GM23338 (cell line): ENCODE measurements around the gene ZER1. TPM values are rescaled to one million over a fixed set of nuclear protein-coding genes. Genes with fewer than 3 reads are reported as not detected.

ENCODE experiments used
- ATAC-seq: fragments of 200-7000 bp; cut with Tn5 transposase; 3 replicates; pipeline ENCODE4 v1.9.1; 2020
- DNase-seq: peaks from one replicate; pipeline ENCODE4 v3.0.0-alpha.2; 2015; ENCODE audit warnings: low spot score
- H2AFZ ChIP-seq: fragments of 200-600 bp; sonication (generic); 2 replicates; pipeline ENCODE4 v1.8.0; 2016; ENCODE audit warnings: antibody characterized with exemption, mild to moderate bottlenecking, moderate library complexity
- H3F3A ChIP-seq: fragments of 200-600 bp; sonication (generic); replicated peaks from 2 replicates; pipeline ENCODE4 v1.8.0; 2017; ENCODE audit warnings: antibody characterized with exemption, mixed run types, low read depth
- H3K27ac ChIP-seq: fragments of 200-600 bp; sonication (generic); 2 replicates; pipeline ENCODE4 v1.6.1; 2016; ENCODE audit warnings: low read depth
- H3K27me3 ChIP-seq: fragments of 200-600 bp; sonication (generic); 2 replicates; pipeline ENCODE4 v1.8.0; 2016; ENCODE audit warnings: mild to moderate bottlenecking, mixed run types, moderate library complexity; ENCODE audit not compliant: insufficient read depth
- H3K36me3 ChIP-seq: fragments of 200-600 bp; sonication (generic); 2 replicates; pipeline ENCODE4 v1.8.0; 2016; ENCODE audit warnings: mild to moderate bottlenecking; ENCODE audit not compliant: insufficient read depth
- H3K4me1 ChIP-seq: fragments of 200-600 bp; sonication (generic); 2 replicates; pipeline ENCODE4 v1.8.0; 2016; ENCODE audit warnings: mild to moderate bottlenecking, moderate library complexity; ENCODE audit not compliant: insufficient read depth
- H3K4me2 ChIP-seq: fragments of 200-600 bp; sonication (generic); 2 replicates; pipeline ENCODE4 v1.7.1; 2017; ENCODE audit warnings: mixed run types
- H3K4me3 ChIP-seq: fragments of 200-600 bp; sonication (generic); 2 replicates; pipeline ENCODE4 v1.6.1; 2016; ENCODE audit warnings: mixed run types
- H3K79me2 ChIP-seq: fragments of 200-600 bp; sonication (generic); replicated peaks from 2 replicates; pipeline ENCODE4 v1.8.0; 2017; ENCODE audit warnings: mild to moderate bottlenecking; ENCODE audit not compliant: insufficient read depth
- H3K9me2 ChIP-seq: fragments of 200-600 bp; sonication (generic); 2 replicates; pipeline ENCODE4 v1.8.0; 2017; ENCODE audit not compliant: insufficient read depth
- H4K20me1 ChIP-seq: fragments of 200-600 bp; sonication (generic); replicated peaks from 2 replicates; pipeline ENCODE4 v1.8.0; 2017; ENCODE audit warnings: mild to moderate bottlenecking; ENCODE audit not compliant: insufficient read depth
- H3K27ac Mint-ChIP-seq: 2 replicates; pipeline ENCODE4 v1.8.0; 2020; ENCODE audit warnings: inconsistent platforms, mild to moderate bottlenecking, moderate library complexity, mixed read lengths
- H3K27me3 Mint-ChIP-seq: 3 replicates; pipeline ENCODE4 v1.8.0; 2022; ENCODE audit warnings: low read depth, mild to moderate bottlenecking, moderate library complexity, mixed read lengths, inconsistent platforms; ENCODE audit not compliant: insufficient read depth, poor library complexity
- H3K36me3 Mint-ChIP-seq: 3 replicates; pipeline ENCODE4 v1.8.0; 2021; ENCODE audit warnings: low read depth, mild to moderate bottlenecking, inconsistent platforms, moderate library complexity, mixed read lengths
- H3K4me1 Mint-ChIP-seq: 3 replicates; pipeline ENCODE4 v1.8.0; 2020; ENCODE audit warnings: mild to moderate bottlenecking, inconsistent platforms, mixed read lengths
- H3K4me3 Mint-ChIP-seq: 3 replicates; pipeline ENCODE4 v1.8.0; 2021; ENCODE audit warnings: moderate library complexity, mild to moderate bottlenecking, inconsistent platforms, mixed read lengths
- H3K9me3 Mint-ChIP-seq: 3 replicates; pipeline ENCODE4 v1.8.0; 2020; ENCODE audit warnings: moderate library complexity, mild to moderate bottlenecking, inconsistent platforms, mixed read lengths
- NANOG ChIP-seq: IDR thresholded peaks from 2 replicates; pipeline ENCODE4 v1.6.1; 2016; ENCODE audit warnings: antibody characterized with exemption, borderline replicate concordance
- POLR2AphosphoS5 ChIP-seq: IDR thresholded peaks from 2 replicates; pipeline ENCODE4 v1.6.1; 2016; ENCODE audit warnings: antibody characterized with exemption, low read depth
- REST ChIP-seq: IDR thresholded peaks from one replicate; pipeline ENCODE4 v1.6.1; 2018; ENCODE audit warnings: antibody characterized with exemption; ENCODE audit not compliant: unreplicated experiment
- ZNF462 ChIP-seq: fragments of 250-450 bp; sonication (Bioruptor Pico); IDR thresholded peaks from 2 replicates; pipeline ENCODE4 v1.5.0; 2020; ENCODE audit warnings: mild to moderate bottlenecking, moderate library complexity
- polyA plus RNA-seq: library from polyadenylated mRNA; unstranded; fragments of >200 nt; fragmentation: Nextera tagmentation; extraction: Ambion mirVana; gene quantifications from 2 replicates; pipeline ENCODE4 v1.2.1, GENCODE V29; 2016
- total RNA-seq: library from RNA; depleted of rRNA; stranded (reverse); fragments of >200 nt; shearing (Covaris generic); gene quantifications from 2 replicates; pipeline ENCODE4 v1.2.3, GENCODE V29; 2014

ZER1 gene
- total and polyA plus RNA-seq, 2 experiments from 2014 or later: 7.0 to 23.9 TPM

- TF ChIP-seq ZNF462 (CRISPR knock-in tag): no peak
- no peak for TF ChIP-seq NANOG
- no peak for TF ChIP-seq POLR2AphosphoS5
These were observed 18.1 kb downstream of the ZER1 start (continued) for GRCh38 chr9:128753627-128754026.

- no peaks in the 10 kb centered on the region for H3K9me3 Mint-ChIP-seq
- no peaks in the 10 kb centered on the region for H3K27me3 ChIP-seq
- H2AFZ ChIP-seq: no peak overlapping the region
- no peak for ATAC-seq
- H3K9me2 ChIP-seq: no peaks in the 10 kb centered on the region
- no peak overlapping the region for H3K4me3 ChIP-seq
- no peaks in the 10 kb centered on the region for H3K4me1 ChIP-seq
- no peak overlapping the region for H3K27ac ChIP-seq
- no peaks in the 10 kb centered on the region for H3K36me3 ChIP-seq
- H3F3A ChIP-seq: no peaks in the 10 kb centered on the region
- TF ChIP-seq REST: no peak
- no peak overlapping the region for H3K27ac Mint-ChIP-seq
- H3K4me3 Mint-ChIP-seq: no peak overlapping the region
- H4K20me1 ChIP-seq: no peaks in the 10 kb centered on the region
- DNase-seq: no peak
- no peak overlapping the region for H3K4me2 ChIP-seq
- no peaks in the 10 kb centered on the region for H3K36me3 Mint-ChIP-seq
- H3K4me1 Mint-ChIP-seq: no peaks in the 10 kb centered on the region
- peaks cover 9% of the 10 kb centered on the region for H3K27me3 Mint-ChIP-seq
- no peaks in the 10 kb centered on the region for H3K79me2 ChIP-seq
These were observed 20.7 kb downstream of the ZER1 start for GRCh38 chr9:128750926-128751595.
